Mesenchymal stem cell (in vitro differentiated cells and primary cell): Measurements from ENCODE around the gene LRRC53.

Experiments used
- DNase-seq: peaks from one replicate; pipeline ENCODE4 v3.0.0-alpha.2; 2013
- H2AFZ ChIP-seq: one replicate; pipeline ENCODE4 v1.6.1; 2013; ENCODE audit warnings: low read depth, mild to moderate bottlenecking, control low read depth, inconsistent platforms, low read length, moderate library complexity
- H2AK5ac ChIP-seq: 2 replicates; pipeline ENCODE4 v1.6.1; 2013; ENCODE audit warnings: low read length, moderate library complexity, mild to moderate bottlenecking, inconsistent platforms; ENCODE audit not compliant: severe bottlenecking
- H2BK120ac ChIP-seq: one replicate; pipeline ENCODE4 v1.6.1; 2013; ENCODE audit warnings: low read depth, mild to moderate bottlenecking, inconsistent platforms, low read length, moderate library complexity
- H2BK12ac ChIP-seq, 2 experiments: one replicate each; pipeline ENCODE4 v1.6.1; 2013; ENCODE audit warnings: inconsistent platforms in 2 of 2, low read length in 2 of 2, mild to moderate bottlenecking in 2 of 2, moderate library complexity in 2 of 2, control low read depth in 1 of 2
- H2BK15ac ChIP-seq: one replicate; pipeline ENCODE4 v1.6.1; 2013; ENCODE audit warnings: mild to moderate bottlenecking, low read depth, inconsistent platforms; ENCODE audit not compliant: poor library complexity, severe bottlenecking
- H2BK5ac ChIP-seq: 2 replicates; pipeline ENCODE4 v1.6.1; 2013; ENCODE audit warnings: low read depth, mild to moderate bottlenecking, low read length, control low read depth, inconsistent platforms; ENCODE audit not compliant: poor library complexity, severe bottlenecking
- H3K14ac ChIP-seq, 2 experiments: one replicate each; pipeline ENCODE4 v1.6.1; 2013; ENCODE audit warnings: inconsistent platforms in 2 of 2, low read length in 2 of 2, control low read depth in 1 of 2, mild to moderate bottlenecking in 1 of 2, moderate library complexity in 1 of 2
- H3K18ac ChIP-seq, 2 experiments: one replicate each; pipeline ENCODE4 v1.6.1; 2013; ENCODE audit warnings: inconsistent platforms in 2 of 2, low read length in 2 of 2, control low read depth in 1 of 2, low read depth in 1 of 2, mild to moderate bottlenecking in 1 of 2
- H3K23ac ChIP-seq, 2 experiments: one replicate each; pipeline ENCODE4 v1.6.1; 2013; ENCODE audit warnings: inconsistent platforms in 2 of 2, low read length in 2 of 2, mild to moderate bottlenecking in 2 of 2, moderate library complexity in 2 of 2, control low read depth in 1 of 2
- H3K27ac ChIP-seq: 2 replicates; pipeline ENCODE4 v1.5.1; 2013; ENCODE audit warnings: mild to moderate bottlenecking, moderate library complexity, low read length, control low read depth, inconsistent platforms; ENCODE audit not compliant: poor library complexity, severe bottlenecking
- H3K27me3 ChIP-seq, 2 experiments: 2 replicates each; pipeline versions ENCODE4 v1.6.1 to v1.7.0; 2013; ENCODE audit warnings: low read length in 2 of 2, mild to moderate bottlenecking in 2 of 2, moderate library complexity in 2 of 2, control low read depth in 1 of 2, inconsistent platforms in 1 of 2; ENCODE audit not compliant: control insufficient read depth in 1 of 2, insufficient read depth in 1 of 2
- H3K36me3 ChIP-seq, 2 experiments: 2 replicates each; pipeline versions ENCODE4 v1.6.1 to v1.7.0; 2013; ENCODE audit warnings: low read length in 2 of 2, control low read depth in 1 of 2, inconsistent platforms in 1 of 2, low read depth in 1 of 2, mild to moderate bottlenecking in 1 of 2; ENCODE audit not compliant: insufficient read depth in 2 of 2, control insufficient read depth in 1 of 2
- H3K4ac ChIP-seq, 2 experiments: one replicate each; pipeline ENCODE4 v1.6.1; 2013; ENCODE audit warnings: inconsistent platforms in 2 of 2, low read length in 2 of 2, mild to moderate bottlenecking in 2 of 2, moderate library complexity in 2 of 2, control low read depth in 1 of 2, low read depth in 1 of 2
- H3K4me1 ChIP-seq: 2 replicates; pipeline ENCODE4 v1.6.1; 2013; ENCODE audit warnings: low read depth, low read length, control low read depth; ENCODE audit not compliant: control insufficient read depth, insufficient read depth
- H3K4me2 ChIP-seq: 2 replicates; pipeline ENCODE4 v1.6.1; 2013; ENCODE audit warnings: low read length, mild to moderate bottlenecking, inconsistent platforms; ENCODE audit not compliant: poor library complexity, severe bottlenecking
- H3K4me3 ChIP-seq, 2 experiments: 2 replicates each; pipeline versions ENCODE4 v1.5.1 to v1.7.0; 2013; ENCODE audit warnings: low read length in 2 of 2, mild to moderate bottlenecking in 2 of 2, control low read depth in 1 of 2, low read depth in 1 of 2; ENCODE audit not compliant: insufficient read depth in 1 of 2
- H3K79me1 ChIP-seq: replicated peaks from 2 replicates; pipeline ENCODE4 v1.6.1; 2013; ENCODE audit warnings: mild to moderate bottlenecking, control low read depth, low read length, inconsistent platforms; ENCODE audit not compliant: poor library complexity, severe bottlenecking
- H3K9ac ChIP-seq: 2 replicates; pipeline ENCODE4 v1.7.0; 2013; ENCODE audit warnings: mild to moderate bottlenecking, low read length, moderate library complexity
- H3K9me3 ChIP-seq: 2 replicates; pipeline ENCODE4 v1.7.0; 2013; ENCODE audit warnings: mild to moderate bottlenecking, low read length; ENCODE audit not compliant: control insufficient read depth
- H4K8ac ChIP-seq: one replicate; pipeline ENCODE4 v1.6.1; 2013; ENCODE audit warnings: inconsistent platforms, mild to moderate bottlenecking, low read length, moderate library complexity
- H4K91ac ChIP-seq: one replicate; pipeline ENCODE4 v1.6.1; 2013; ENCODE audit warnings: mild to moderate bottlenecking, low read length, inconsistent platforms
- WGBS: methylation state at CpG from one replicate; pipeline ENCODE4 v1.1.7; 2013; ENCODE audit warnings: mixed read lengths; 5-methylcytosine and 5-hydroxymethylcytosine counted together

The LRRC53 gene

DNA sequence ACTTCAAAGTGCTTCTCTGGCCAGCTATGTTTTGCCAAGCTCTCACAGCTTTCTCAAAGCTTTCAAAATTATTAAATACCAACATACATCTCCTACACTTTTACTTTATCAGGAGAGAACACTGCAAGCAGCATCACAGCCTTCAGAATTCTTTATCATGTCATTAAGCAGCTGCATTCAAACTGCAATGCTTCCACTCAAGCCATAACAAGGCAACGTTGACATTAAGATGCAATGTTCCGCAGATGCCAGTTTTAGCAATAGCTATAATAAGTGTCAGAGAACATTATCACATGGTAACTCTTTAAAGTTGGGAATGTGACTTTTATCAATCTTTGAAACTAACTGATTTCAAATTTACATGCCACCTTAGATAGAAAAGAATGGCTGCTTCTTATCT, 91.9 kb downstream of the LRRC53 start:
- H4K8ac ChIP-seq, result no peak overlapping the region
- H3K27me3 ChIP-seq, result no peaks in the 10 kb centered on the region
- no peak for DNase-seq
- no peak overlapping the region for H2AK5ac ChIP-seq
- H3K36me3 ChIP-seq, result no peaks in the 10 kb centered on the region
- H3K23ac ChIP-seq, result no peak overlapping the region
- no CpG with 5 or more reads among the region's 2 CpGs for WGBS
- no peak overlapping the region for H2BK120ac ChIP-seq
- no peak overlapping the region for H3K9ac ChIP-seq
- H3K9me3 ChIP-seq, result no peaks in the 10 kb centered on the region
- no peaks in the 10 kb centered on the region for H3K79me1 ChIP-seq
- no peak overlapping the region for H4K91ac ChIP-seq
- H3K4me1 ChIP-seq, result no peaks in the 10 kb centered on the region
- no peak overlapping the region for H2AFZ ChIP-seq
- no peak overlapping the region for H2BK15ac ChIP-seq
- no peak overlapping the region for H3K4me3 ChIP-seq
- no peak overlapping the region for H2BK5ac ChIP-seq
- H2BK12ac ChIP-seq, result no peak overlapping the region
- no peak overlapping the region for H3K27ac ChIP-seq
- H3K4ac ChIP-seq, result no peak overlapping the region
- H3K18ac ChIP-seq, result no peak overlapping the region
- H3K14ac ChIP-seq, result no peak overlapping the region
- H3K4me2 ChIP-seq, result no peak overlapping the region
